ENCODE measurements around the gene DUSP8.
"Not testable (repeated sequence)": the region's sequence is repeated elsewhere in the genome, so short reads cannot be mapped to it uniquely, and the experiment has no call there.

Gene DUSP8

GRCh38 chr11:1589191-1589963, 17.3 kb upstream of the DUSP8 start:
- DNase-seq (ENCODE audit: low read depth in 3 of 3) = not testable (repeated sequence)

- no peak for DNase-seq (ENCODE audit: low read depth in 3 of 3)
Measured at GRCh38 chr11:1586699-1587098, 14.6 kb upstream of the DUSP8 start.

DNA sequence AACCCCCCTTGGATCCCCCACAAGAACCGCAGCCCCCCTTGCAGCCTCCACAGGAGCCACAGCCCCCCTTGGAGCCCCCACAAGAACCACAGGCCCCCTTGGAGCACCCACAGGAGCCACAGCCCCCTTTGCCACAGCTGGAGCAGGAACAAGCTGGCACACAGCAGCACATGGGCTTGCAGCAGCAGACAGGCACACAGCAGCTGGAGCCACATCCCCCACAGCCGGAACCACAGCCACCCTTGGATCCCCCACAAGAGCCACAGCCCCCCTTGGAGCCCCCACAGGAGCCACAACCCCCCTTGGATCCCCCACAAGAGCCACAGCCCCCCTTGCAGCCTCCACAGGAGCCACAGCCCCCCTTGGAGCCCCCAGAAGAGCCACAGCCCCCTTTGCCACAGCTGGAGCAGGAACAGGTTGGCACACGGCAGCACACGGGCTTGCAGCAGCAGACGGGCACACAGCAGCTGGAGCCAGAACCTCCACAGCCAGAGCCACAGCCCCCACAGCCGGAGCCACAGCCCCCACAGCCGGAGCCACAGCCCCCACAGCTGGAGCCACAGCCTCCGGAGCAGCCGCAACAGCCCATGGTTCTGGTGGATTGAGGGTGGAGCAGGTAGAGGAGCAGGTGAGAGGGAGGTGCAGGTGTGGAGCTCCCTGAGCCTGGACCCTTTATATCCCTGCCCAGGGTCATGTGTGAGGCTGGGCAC, 12.7 kb upstream of the DUSP8 start, which contains the start of gene KRTAP5-1:
KRTAP5-1 (minus strand) TSS at position 623 of the 710 bp plus-strand sequence; CDS start at position 589, 34 bp downstream.
- DNase-seq (ENCODE audit: low read depth in 3 of 3) = not testable (repeated sequence)

- DNase-seq (ENCODE audit: low read depth in 3 of 3) = not testable (repeated sequence)
Measured at GRCh38 chr11:1582909-1583308, 10.8 kb upstream of the DUSP8 start.

DNA sequence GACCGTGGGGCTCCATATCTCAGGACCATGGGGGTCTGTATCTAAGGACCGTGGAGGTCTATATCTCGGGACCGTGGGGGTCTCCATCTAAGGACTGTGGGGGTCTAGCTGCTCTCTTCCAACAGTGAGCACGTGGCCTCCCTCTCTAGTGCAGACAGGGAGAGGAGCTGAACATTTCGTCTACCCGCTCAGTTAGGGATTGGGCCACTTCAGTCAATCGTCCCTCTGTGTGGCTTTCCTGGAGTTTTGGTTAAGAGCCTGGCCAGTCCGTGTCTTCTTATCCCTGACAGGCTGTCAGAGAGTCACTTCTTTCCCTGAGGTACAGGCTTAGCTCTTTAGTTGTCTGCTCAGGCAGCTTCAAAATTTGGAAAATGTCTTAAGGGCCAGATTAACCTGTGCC, 9.9 kb upstream of the DUSP8 start:
- no peak for DNase-seq (ENCODE audit: low read depth in 3 of 3)

- DNase-seq (ENCODE audit: low read depth in 3 of 3) = no peak
Measured at GRCh38 chr11:1576825-1577224, 4.8 kb upstream of the DUSP8 start.

GRCh38 chr11:1575756-1576155, 3.7 kb upstream of the DUSP8 start:
- DNase-seq (ENCODE audit: low read depth in 3 of 3) = not testable (repeated sequence)

DNA sequence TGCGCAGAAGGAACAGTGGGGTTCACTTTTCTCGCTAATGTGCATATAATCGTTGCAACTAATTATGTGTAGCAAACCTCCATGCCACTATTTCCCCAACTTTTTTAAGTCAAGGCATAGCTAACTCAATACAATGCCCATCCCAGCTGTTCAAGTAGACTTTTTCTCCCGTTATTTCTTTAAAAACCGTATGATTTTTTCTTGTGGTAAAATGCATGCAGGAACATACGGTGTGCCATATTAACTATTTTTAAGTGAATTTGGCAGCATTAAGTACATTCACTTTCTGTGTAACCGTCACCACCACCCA, 2.8 kb upstream of the DUSP8 start:
- no peak for DNase-seq (ENCODE audit: low read depth in 3 of 3)

DNA sequence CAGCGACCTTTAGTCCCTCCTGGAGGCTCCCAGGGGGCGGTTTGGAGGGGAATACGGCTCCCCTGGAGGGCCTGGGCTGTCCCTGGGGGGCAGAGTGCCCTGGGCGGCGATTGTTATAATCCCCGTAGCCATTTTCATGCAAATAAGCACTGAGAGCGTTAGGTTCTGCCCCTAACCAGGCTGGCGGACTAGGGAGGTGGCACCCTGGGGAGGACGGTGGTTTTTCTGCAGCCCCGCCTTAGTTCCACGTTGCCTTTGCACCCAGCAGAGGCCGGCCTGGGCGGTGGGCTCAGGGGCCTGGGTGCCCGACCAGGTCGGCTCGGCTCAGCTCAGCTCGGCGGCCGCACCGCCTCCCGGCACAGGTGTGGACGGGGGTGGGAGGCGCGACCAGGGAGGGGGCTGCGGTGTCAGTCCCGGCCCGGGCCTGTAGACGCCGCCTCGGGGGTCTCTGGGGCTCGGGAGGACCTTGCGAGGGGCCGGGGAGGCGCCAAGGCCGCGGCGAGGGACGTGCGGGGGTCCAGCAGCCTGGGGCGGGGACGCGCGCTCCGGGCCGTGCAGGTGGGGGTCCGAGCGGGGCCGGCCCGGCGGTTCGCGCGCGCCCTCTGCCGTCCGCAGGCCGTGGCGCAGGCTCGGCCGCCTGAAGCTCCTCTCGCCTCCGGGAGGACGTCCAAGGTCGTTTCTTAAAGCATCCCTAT, 2.3 kb upstream of the DUSP8 start:
- DNase-seq (ENCODE audit: low read depth in 3 of 3) = peak in 1 of 3 experiments; percentile 44

DNA sequence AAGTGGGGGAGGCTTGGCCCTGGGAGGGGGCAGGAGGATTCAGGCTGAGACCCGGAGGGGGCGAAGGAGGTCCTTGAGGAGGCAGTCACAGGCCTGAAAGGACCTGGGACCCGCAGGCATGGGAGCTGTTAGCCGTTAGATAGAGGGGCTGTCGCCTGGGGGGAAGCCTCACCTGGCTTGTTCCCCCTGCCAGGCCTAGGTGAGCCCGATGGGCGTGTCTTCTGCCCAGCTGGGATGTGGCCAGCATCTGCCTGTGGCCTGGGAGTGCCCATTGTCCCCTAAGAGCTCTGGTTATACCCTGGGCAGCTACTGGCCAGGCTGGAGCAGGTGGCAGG, 1.8 kb upstream of the DUSP8 start:
- no peak for DNase-seq (ENCODE audit: low read depth in 3 of 3)

GRCh38 chr11:1573077-1573902, 1.2 kb upstream of the DUSP8 start:
- DNase-seq (ENCODE audit: low read depth in 3 of 3) = no peak

- DNase-seq (ENCODE audit: low read depth in 3 of 3) = no peak
Measured at GRCh38 chr11:1571760-1572196, 293 bp downstream of the DUSP8 start.

DNA sequence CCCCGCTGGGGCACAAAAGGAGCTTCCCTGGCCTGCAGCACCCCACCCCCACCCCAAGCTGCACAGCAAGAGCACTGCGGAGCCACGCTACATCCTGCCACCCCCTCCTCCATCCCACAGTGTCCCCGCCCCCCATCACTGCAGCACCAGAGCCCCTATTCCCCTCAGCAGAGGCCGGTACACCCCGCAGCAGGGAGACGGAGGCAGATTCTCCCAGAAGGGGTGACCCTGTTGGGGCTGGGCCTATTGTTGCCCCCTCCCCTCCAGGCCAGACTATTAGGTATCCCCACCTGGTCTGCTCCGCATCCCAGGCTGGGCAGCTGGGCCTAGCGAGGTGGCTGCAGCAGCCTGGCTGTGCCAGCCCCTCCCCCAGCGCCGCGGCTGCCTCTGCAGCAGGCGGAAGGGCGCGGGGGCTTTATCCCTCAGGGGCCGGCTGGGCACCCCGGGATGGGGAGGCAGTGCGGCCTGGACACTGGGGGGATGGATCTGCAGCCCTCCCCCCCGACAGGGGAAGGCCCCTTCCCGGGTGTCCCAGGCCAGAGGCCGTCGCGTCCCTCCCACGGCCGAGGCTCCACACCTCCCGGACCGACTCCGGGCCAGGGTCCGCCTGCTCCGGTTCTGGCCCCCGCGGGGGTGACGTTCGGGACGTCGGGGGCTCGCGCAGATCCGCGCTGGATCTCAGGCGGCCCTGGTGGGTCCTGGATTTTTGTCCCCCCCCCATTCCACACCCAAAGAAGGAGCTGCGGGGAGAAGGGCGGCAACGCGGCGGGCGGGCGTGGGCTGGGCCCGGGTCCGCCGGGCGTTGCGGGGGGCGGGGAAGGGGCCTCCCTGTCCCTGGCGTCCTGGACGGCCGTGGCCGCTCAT, 943 bp downstream of the DUSP8 start:
- DNase-seq (ENCODE audit: low read depth in 3 of 3) = no peak

DNA sequence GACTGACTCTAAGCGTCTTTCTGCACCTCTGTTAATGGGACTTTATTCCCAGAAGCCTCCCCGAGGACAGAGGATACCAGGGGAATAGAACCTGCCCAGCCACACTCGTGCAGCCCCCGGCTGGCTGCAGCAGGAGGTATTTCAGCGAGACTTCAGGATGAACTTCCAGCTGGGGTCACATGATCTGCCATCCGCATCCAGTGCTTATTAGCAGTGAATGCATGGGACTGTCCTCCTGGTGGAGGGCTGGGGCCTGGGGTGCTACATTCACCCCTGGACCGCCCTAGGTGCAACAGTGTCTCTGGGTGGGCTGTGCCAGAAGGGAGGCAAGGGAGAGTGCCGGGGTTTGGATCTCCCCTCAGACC, 1.6 kb downstream of the DUSP8 start:
- no peak for DNase-seq (ENCODE audit: low read depth in 3 of 3)

GRCh38 chr11:1570001-1570453, 2.0 kb downstream of the DUSP8 start:
- DNase-seq (ENCODE audit: low read depth in 3 of 3) = no peak

GRCh38 chr11:1569251-1569780, 2.8 kb downstream of the DUSP8 start:
- no peak for DNase-seq (ENCODE audit: low read depth in 3 of 3)

- no peak for DNase-seq (ENCODE audit: low read depth in 3 of 3)
Measured at GRCh38 chr11:1568441-1568911, 3.6 kb downstream of the DUSP8 start.

DNA sequence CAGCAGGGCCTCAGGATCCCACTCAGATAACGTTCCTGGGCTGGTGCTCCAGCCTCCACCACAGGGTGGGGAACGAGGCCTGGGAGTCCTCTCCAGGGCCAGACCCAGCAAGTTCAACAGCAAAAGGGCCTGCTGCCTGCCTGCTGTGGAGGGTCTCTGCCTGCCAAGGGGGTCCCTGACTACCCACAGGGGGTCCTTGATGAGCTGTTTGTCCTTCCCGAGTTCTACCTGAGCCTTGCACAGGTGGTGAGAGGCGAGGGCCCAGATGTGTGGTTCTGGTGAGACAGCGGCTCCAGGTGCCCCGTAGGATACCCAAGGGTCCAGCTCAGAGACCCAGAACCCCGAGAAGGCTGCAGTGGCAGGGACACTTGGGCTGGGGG, 4.4 kb downstream of the DUSP8 start:
- no peak for DNase-seq (ENCODE audit: low read depth in 3 of 3)

- DNase-seq (ENCODE audit: low read depth in 3 of 3) = no peak
Measured at GRCh38 chr11:1567052-1567720, 4.9 kb downstream of the DUSP8 start.
